ENCODE results near the gene SLC2A9. TPM values are rescaled to one million over a fixed set of nuclear protein-coding genes. Genes with fewer than 3 reads are reported as not detected.

The SLC2A9 gene
- polyA plus RNA-seq, 5 donors: 2.6 to 5.1 (median 3.4) TPM

GRCh38 chr4:9893329-9894108 lies 127.8 kb downstream of the SLC2A9 start:
- no peak for DNase-seq

- DNase-seq: no peak
Measured at GRCh38 chr4:9891740-9892139, 129.6 kb downstream of the SLC2A9 start.

- no peak for DNase-seq
Measured at GRCh38 chr4:9891056-9891455, 130.2 kb downstream of the SLC2A9 start.

- DNase-seq: no peak
Measured at GRCh38 chr4:9889306-9889705, 132.0 kb downstream of the SLC2A9 start.

- no peak for DNase-seq
Measured at GRCh38 chr4:9885958-9886357, 135.3 kb downstream of the SLC2A9 start.

GRCh38 chr4:9880406-9881197 lies 140.7 kb downstream of the SLC2A9 start:
- no peak for DNase-seq

GRCh38 chr4:9877123-9877522 lies 144.2 kb downstream of the SLC2A9 start:
- DNase-seq: no peak

GRCh38 chr4:9875516-9875915 lies 145.8 kb downstream of the SLC2A9 start:
- no peak for DNase-seq

GRCh38 chr4:9874385-9874784 lies 146.9 kb downstream of the SLC2A9 start:
- DNase-seq: no peak

- DNase-seq: peak; percentile 17 to 34
Measured at GRCh38 chr4:9870165-9870790, 151.0 kb downstream of the SLC2A9 start.

GRCh38 chr4:9867751-9868425 lies 153.4 kb downstream of the SLC2A9 start:
- no peak for DNase-seq

GRCh38 chr4:9866931-9867330 lies 154.4 kb downstream of the SLC2A9 start:
- DNase-seq: no peak

GRCh38 chr4:9861561-9861960 lies 159.7 kb downstream of the SLC2A9 start:
- DNase-seq: no peak

GRCh38 chr4:9859810-9860209 lies 161.5 kb downstream of the SLC2A9 start:
- no peak for DNase-seq

GRCh38 chr4:9849538-9849920 lies 171.8 kb downstream of the SLC2A9 start:
- no peak for DNase-seq

GRCh38 chr4:9847968-9848748 lies 173.1 kb downstream of the SLC2A9 start:
- DNase-seq: no peak

GRCh38 chr4:9845791-9846493 lies 175.4 kb downstream of the SLC2A9 start:
- no peak for DNase-seq

- DNase-seq: no peak
Measured at GRCh38 chr4:9841072-9841471, 180.2 kb downstream of the SLC2A9 start.

GRCh38 chr4:9835430-9835829 lies 185.9 kb downstream of the SLC2A9 start:
- no peak for DNase-seq

- DNase-seq: no peak
Measured at GRCh38 chr4:9833421-9833820, 187.9 kb downstream of the SLC2A9 start.

- no peak for DNase-seq
Measured at GRCh38 chr4:9832640-9833039, 188.7 kb downstream of the SLC2A9 start.
